ENCODE results near the gene TMPRSS7. TPM values are rescaled to one million over a fixed set of nuclear protein-coding genes. Genes with fewer than 3 reads are reported as not detected.

The TMPRSS7 gene
- polyA plus RNA-seq, 1 donor, result 0.48 TPM

DNA sequence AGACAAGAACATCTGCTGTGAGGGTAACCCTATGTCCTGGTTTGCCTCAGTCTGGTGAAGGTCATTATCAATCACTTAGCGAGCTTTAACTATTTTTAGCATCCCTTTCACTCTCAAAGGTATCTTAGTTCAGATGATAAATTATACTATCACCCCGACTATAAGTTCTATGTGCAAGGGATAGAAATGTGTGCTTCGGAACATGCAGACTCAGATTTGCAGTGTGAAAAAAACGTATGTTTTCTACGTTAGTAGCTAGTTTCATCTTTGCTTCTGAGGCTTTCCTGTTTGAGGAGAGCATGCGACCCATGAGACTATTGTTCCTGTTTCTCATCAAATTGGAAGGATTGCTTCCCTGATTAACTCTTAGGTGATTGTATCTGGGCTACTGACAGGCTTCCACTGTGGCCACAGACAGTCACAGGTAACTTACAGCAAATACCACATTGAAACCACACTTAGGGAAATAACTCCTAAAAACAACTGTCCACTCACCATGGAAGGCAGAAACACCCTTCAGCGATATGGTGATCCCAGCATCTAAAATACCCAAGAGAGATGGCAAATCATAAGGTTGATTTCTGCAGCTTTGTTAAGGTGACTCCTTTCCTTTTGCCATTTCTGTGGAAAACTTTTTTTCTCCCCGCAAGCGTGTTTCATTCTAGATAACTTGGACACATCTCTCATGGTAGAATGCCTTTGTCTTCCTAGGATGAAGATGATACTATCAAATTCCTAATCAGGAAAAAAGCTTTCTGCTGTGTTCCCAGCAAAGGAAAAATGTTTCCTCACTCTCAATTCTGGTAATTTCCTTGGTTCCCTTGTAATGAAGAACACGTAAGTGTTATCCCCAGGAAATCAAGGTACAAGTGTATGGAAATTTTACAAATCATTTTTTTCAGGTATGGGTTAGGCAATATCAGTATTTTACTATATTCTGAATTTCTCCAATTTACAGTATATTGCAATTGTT lies 93.3 kb downstream of the TMPRSS7 start:
- H3K9me3 ChIP-seq (ENCODE audit: control insufficient read depth, low read depth, low read length), result no peaks in the 10 kb centered on the region
- WGBS (ENCODE audit: insufficient coverage, low lambda C conversion rate), result 88% methylated on average over 3 of the region's 10 CpGs
- no peak overlapping the region for H3K27ac ChIP-seq (ENCODE audit: low read length)
- no peaks in the 10 kb centered on the region for H3K27me3 ChIP-seq (ENCODE audit: control insufficient read depth, insufficient read depth, low read length)
- H3K4me3 ChIP-seq (ENCODE audit: low read length), result no peak overlapping the region
- no peak for DNase-seq
- H3K4me1 ChIP-seq (ENCODE audit: control insufficient read depth, insufficient read depth, low read length), result no peaks in the 10 kb centered on the region
- H3K36me3 ChIP-seq (ENCODE audit: control insufficient read depth, insufficient read depth, low read length), result no peaks in the 10 kb centered on the region

DNA sequence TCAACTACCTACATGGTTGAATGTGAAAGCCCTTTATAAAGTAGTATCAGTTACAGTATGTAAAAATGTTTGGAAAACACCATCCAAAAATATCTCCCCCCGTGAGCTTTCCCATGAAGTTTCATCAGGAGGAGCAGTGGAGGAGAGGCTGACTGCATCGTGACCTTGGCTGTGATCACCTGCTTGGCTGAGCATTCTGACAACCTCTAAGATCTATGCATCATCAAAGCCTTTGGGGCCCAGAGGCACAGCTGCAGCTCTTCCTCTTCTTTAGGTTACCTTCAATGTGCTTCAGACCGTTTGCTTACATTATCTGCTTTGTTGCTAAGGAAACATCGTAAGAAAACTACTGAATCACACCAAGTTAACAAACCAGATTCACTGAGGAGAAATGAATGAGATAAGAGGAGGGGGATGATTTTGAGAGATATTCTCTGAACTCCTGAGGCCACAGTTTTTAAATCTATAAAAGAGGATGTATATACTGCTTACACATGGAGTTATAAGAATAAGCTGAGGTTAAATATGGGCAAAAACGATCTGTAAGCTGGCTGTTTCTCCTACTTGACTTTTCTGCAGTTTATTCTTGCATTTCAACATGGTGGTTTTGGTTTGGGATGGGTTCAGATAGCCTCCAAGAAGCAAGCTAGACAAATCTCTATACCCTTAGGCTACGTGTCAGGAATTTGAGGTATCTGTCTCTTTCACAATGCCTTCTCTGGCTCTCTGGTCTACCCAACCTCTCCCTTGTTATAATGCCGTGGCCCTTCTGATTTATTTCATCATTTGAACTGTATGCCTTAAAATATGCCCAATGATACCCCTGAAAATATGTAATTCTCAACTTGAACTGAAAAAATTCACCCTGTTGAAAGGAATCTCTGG lies 94.5 kb downstream of the TMPRSS7 start:
- Histone ChIP-seq H3K4me1 (ENCODE audit: control insufficient read depth, insufficient read depth, low read length) (no peaks in the 10 kb centered on the region), H3K27me3 (ENCODE audit: control insufficient read depth, insufficient read depth, low read length) (no peaks in the 10 kb centered on the region), H3K36me3 (ENCODE audit: control insufficient read depth, insufficient read depth, low read length) (no peaks in the 10 kb centered on the region), H3K9me3 (ENCODE audit: control insufficient read depth, low read depth, low read length) (no peaks in the 10 kb centered on the region), H3K4me3 (ENCODE audit: low read length) (no peak overlapping the region), H3K27ac (ENCODE audit: low read length) (no peak overlapping the region)
- WGBS (ENCODE audit: insufficient coverage, low lambda C conversion rate), result 0% methylated on average over 1 of the region's 7 CpGs
- no peak for DNase-seq

DNA sequence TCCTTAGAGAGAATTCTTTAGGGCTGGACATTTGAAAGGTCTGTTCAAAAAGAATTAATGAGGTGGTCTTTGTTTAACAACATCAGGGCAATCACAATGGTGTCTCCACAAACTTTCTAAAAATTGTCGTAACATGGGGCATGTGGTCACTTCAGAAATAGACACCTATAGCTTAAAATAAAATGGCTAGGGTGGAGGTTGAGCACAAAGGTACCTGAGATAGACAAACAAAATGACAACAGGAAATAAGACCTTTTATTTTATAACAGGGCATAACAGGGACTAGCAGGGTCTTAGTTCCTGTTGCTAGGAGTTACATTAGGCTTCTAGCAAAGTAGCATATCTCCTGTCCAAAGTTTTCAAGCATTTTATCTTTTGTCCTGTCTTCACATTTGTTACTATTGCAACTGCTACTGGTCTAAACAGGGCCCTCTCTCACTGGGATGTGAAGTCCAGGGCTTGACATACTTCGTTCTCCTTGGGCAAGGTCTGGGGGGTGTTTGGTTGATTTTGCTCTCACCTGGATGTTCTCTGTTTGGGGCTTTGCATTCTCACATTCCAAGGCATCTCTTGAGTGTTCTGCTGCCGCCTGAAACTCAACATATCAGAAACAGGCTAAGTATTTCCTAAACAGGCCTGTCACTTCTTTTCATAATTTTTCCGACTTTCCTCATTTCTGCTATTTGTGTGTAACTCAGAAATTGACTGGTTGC lies 95.5 kb downstream of the TMPRSS7 start:
- no peak overlapping the region for H3K4me3 ChIP-seq (ENCODE audit: low read length)
- WGBS (ENCODE audit: insufficient coverage, low lambda C conversion rate), result 92% methylated on average over 2 of the region's 4 CpGs
- H3K27me3 ChIP-seq (ENCODE audit: control insufficient read depth, insufficient read depth, low read length), result no peaks in the 10 kb centered on the region
- H3K9me3 ChIP-seq (ENCODE audit: control insufficient read depth, low read depth, low read length), result no peaks in the 10 kb centered on the region
- no peak overlapping the region for H3K27ac ChIP-seq (ENCODE audit: low read length)
- H3K4me1 ChIP-seq (ENCODE audit: control insufficient read depth, insufficient read depth, low read length), result no peaks in the 10 kb centered on the region
- no peak for DNase-seq
- no peaks in the 10 kb centered on the region for H3K36me3 ChIP-seq (ENCODE audit: control insufficient read depth, insufficient read depth, low read length)

DNA sequence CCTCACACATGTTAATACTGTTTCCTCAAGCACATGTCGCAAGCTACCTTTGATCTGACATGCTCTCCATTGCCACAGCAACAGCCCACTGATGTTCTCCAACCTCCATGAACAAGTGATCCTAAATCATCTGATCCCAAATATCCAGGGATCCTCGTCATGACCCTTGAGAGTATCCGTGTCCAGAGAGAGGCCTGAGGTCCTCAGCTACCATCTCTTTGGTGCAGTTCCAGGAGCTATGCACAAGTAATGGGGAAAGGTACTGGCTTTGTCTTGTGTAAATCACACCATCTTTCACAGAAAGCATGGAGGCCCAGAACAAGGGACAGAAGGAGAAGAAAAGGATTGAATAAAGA lies 96.1 kb downstream of the TMPRSS7 start:
- Histone ChIP-seq H3K27me3 (ENCODE audit: control insufficient read depth, insufficient read depth, low read length) (no peaks in the 10 kb centered on the region), H3K27ac (ENCODE audit: low read length) (no peak overlapping the region), H3K36me3 (ENCODE audit: control insufficient read depth, insufficient read depth, low read length) (no peaks in the 10 kb centered on the region), H3K9me3 (ENCODE audit: control insufficient read depth, low read depth, low read length) (no peaks in the 10 kb centered on the region), H3K4me3 (ENCODE audit: low read length) (no peak overlapping the region), H3K4me1 (ENCODE audit: control insufficient read depth, insufficient read depth, low read length) (no peaks in the 10 kb centered on the region)
- no peak for DNase-seq
- no CpG with 5 or more reads among the region's 3 CpGs for WGBS (ENCODE audit: insufficient coverage, low lambda C conversion rate)

Other genes starting within 250 kb of the TMPRSS7 start
- gene PHLDB2, start 175.5 kb upstream of the TMPRSS7 start, polyA plus RNA-seq, result 22.2 TPM
- gene ABHD10, start 55.7 kb upstream of the TMPRSS7 start, polyA plus RNA-seq, result 30.4 TPM
- gene TAGLN3, start 35.8 kb upstream of the TMPRSS7 start, polyA plus RNA-seq, result 20.2 TPM
- gene C3orf52, start 51.7 kb downstream of the TMPRSS7 start, polyA plus RNA-seq, result 14.1 TPM
- 3.7 TPM for gene GCSAM, start 98.5 kb downstream of the TMPRSS7 start, polyA plus RNA-seq

All from large intestine (tissue), 3 donors.